ENCODE measurements around the gene CHID1.

Gene CHID1

DNA sequence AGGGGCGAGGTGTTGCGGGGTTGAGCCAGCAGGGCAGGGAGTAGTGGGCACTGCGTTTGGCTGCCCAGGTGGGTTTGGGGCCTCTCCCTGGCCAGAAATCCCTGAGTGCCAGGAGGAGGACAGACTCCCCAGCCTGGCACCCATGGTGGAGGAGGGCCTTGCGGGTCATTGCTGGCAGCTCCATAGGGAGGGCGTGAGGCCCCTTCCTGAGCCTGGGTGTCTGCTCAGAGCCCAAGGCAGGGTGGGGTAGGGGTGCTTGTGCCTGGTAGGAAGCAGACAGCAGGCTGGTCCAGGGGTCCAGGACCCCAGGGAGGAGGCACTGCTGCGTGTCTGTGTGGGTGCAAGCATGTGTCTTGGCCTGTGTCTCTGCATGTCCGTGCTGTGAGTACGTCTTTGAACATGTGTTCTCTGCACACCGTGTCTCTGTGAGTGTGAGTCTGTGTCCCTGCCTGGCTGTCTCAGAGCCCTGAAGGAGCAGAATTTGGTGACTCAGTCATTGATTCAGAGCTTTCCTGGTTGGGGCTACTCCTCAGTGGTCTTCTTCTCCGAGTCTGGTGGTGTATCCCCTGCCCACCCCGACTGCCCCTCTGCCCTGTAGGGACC lies 64.0 kb downstream of the CHID1 start:
- no peaks in the 10 kb centered on the region for H3K9me3 ChIP-seq
- peaks cover 6% of the 10 kb centered on the region for H3K4me1 ChIP-seq
- no peak for DNase-seq (ENCODE audit: low spot score in 2 of 2)
- no peaks in the 10 kb centered on the region for H3K27me3 ChIP-seq (ENCODE audit: low read depth)
- no peak overlapping the region for H3K4me3 ChIP-seq
- in situ Hi-C loops (cut with MboI; ENCODE audit: low sequenced_read_pairs) = no loop called here
- H3K36me3 ChIP-seq (replicated peaks) = peaks cover 9% of the 10 kb centered on the region

DNA sequence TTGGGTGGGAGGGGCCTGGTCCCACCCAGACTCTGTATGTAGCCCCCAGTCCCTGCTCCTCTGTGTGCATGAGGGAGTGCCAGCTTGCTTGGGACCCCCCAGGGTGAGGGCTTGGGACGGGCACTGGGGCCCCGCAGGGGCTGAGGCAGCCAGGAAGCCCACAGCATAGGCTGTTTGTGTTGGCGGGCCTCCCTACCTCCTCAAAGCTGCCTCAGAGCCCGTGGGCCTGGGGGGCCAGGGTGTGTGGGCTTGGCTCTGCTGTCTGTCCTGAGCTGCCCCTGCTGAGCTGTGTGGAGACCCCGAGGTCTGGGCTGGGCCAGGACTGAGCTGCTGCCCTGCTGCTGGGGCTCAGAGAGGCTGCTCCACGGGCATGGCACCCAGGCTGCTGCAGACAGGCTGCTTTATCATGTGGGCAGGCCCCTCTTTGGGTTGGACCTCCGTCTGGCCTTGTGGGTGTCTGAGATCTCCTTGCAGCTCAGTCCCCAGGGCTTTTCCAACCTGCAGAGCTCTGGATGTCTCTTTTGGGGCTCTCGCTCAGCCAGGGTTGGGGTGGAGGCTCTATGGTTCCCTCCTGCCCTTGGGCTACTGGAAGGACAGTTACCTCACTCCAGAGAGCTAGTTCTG lies 64.6 kb downstream of the CHID1 start:
- no peak overlapping the region for H3K4me3 ChIP-seq

DNA sequence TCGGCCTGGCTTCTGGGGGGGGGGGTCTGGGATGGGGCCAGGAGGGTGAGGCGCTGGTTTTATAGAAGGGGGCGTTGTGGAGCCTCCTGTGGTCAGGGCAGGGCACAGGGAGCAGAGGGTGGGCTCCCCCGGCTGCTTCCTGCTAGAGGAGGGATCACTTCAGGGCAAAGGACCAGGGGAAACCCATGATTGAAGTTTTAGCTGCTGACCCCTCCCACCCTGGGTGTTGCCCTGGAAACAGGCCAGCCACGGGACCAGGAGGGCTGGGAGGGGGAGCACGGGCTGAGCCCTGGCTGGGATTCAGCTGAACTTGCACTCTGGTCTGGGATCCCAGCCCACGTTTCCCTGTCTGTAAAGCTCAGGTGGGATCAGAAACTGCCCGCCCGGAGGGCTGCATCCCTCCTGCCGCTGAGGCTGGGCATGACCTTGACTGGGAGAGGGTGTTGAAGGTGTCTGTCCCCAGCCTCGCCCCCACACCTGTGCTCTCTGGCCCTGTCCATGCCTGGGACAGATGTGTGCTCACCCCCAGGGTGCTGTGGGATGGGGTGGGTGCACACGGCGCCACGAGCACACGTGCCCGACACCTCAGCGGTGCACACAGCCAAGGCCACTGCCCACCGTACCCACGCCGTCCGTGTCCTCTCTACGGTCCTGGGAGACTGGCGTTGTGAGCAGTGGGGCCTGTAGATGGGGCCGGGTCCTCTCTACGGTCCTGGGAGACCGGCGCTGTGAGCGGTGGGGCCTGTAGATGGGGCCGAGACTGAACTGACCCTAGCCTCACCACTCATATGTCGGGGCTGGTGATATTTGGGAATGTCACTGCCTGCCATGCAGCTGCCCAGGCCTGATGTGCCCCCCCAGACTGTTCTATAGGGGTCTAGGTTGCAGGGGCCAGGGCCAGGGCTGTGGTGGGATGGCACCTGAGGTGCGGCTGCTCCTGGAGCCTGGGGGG lies 65.6 kb downstream of the CHID1 start:
- no peaks in the 10 kb centered on the region for H3K9me3 ChIP-seq
- peak overlapping the region; percentile 89 for H3K4me3 ChIP-seq
- H3K27me3 ChIP-seq (ENCODE audit: low read depth) = no peaks in the 10 kb centered on the region
- peaks cover 24% of the 10 kb centered on the region for H3K36me3 ChIP-seq (replicated peaks)
- in situ Hi-C loops (cut with MboI; ENCODE audit: low sequenced_read_pairs) = no loop called here
- DNase-seq (ENCODE audit: low spot score in 2 of 2) = peak; percentile 76 to 91
- peaks cover 14% of the 10 kb centered on the region for H3K4me1 ChIP-seq

More for the DNA sequence above, 64.6 kb downstream of the CHID1 start:
- in situ Hi-C loops (cut with MboI; ENCODE audit: low sequenced_read_pairs) = no loop called here
- DNase-seq (ENCODE audit: low spot score in 2 of 2) = no peak
- Histone ChIP-seq H3K9me3 (no peaks in the 10 kb centered on the region), H3K4me1 (peaks cover 11% of the 10 kb centered on the region), H3K27me3 (ENCODE audit: low read depth) (no peaks in the 10 kb centered on the region), H3K36me3 (replicated peaks) (peaks cover 14% of the 10 kb centered on the region)

DNA sequence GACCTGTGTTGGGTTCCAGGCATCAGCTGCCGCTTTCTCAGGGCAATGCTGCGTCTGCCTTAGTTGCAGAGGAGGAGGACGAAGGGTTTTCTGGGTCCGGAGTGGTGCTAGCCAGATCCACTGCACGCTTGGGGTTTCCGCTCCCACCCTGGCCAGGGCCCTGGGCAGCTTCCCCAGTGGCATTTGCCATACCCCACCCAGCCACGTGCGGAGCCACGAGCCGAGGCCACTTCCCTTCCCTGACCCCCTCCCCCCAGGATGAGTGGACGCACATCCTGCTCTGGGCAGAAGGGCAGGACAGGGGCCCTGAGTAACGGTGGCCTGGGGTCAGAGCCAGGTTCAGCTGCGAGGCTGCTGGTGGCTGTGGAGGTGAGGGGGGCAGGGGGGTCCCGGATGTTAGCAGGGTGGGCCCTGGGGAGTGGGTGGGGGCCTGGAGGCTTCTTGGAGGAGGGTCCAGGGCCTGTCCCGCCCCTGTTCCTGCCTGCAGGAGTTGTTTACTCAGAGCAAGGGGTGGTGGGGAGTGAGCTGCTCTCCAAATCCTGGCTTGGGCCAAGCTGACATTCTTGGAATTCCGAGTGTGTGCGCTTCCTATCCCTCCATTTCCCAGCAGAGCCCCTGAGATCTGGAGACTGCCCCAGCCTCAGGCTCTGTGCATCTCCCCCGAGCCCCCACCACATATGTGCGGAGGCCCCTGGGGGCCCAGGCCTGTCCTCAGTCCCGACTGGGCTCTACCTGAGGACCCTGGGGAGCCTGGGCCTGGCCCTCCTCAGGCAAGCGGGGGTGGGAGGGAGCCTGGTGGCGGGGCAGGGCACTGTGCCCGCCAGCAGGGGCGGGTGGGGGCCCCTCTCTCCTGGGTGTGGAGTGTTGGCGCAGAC lies 66.6 kb downstream of the CHID1 start:
- no peaks in the 10 kb centered on the region for H3K9me3 ChIP-seq
- no peaks in the 10 kb centered on the region for H3K27me3 ChIP-seq (ENCODE audit: low read depth)

DNA sequence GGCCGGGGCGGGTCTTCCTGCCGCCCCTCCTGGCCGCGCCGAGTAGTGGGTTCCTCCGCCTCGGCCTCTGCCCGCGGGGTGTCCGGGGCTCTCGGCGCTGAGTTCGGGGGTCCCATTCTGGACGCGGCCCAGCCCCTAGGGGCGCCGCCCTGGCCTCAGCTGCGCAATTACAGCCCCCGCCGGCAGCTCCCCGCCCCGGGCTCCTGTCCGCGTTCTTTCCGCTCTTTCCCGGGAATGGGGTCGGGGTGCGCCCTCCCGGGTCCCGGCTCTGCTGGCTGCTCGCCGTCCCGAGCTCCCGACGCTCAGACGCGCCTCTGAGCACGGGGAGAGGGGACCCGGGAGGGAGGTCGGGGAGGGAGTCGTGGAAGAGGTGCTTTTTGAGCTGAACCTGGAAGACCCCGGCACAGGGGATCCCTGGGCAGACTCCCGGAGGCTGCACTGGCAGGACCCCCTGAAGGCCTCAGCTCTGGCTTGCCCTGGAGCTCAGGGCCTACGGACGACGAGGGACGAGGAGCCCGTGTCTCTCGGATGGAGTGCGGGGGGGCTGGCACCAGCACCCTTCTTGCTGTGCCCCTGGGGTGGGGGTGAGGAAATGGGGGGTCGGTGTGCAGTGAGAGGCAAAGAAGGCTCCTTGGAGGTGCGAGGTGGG lies 67.4 kb downstream of the CHID1 start:
- DNase-seq (ENCODE audit: low spot score in 2 of 2) = peak in 1 of 2 experiments; percentile 45
- in situ Hi-C loops (cut with MboI; ENCODE audit: low sequenced_read_pairs) = no loop called here
- Histone ChIP-seq H3K36me3 (replicated peaks) (peaks cover 37% of the 10 kb centered on the region), H3K9me3 (no peaks in the 10 kb centered on the region), H3K4me1 (peaks cover 14% of the 10 kb centered on the region), H3K27me3 (ENCODE audit: low read depth) (no peaks in the 10 kb centered on the region), H3K4me3 (peak overlapping the region; percentile 89)

More for the DNA sequence above, 66.6 kb downstream of the CHID1 start:
- Histone ChIP-seq H3K4me1 (peaks cover 14% of the 10 kb centered on the region), H3K4me3 (peak overlapping the region; percentile 89), H3K36me3 (replicated peaks) (peaks cover 33% of the 10 kb centered on the region)
- peak; percentile 79 to 89 for DNase-seq (ENCODE audit: low spot score in 2 of 2)
- in situ Hi-C loops (cut with MboI; ENCODE audit: low sequenced_read_pairs) = no loop called here

DNA sequence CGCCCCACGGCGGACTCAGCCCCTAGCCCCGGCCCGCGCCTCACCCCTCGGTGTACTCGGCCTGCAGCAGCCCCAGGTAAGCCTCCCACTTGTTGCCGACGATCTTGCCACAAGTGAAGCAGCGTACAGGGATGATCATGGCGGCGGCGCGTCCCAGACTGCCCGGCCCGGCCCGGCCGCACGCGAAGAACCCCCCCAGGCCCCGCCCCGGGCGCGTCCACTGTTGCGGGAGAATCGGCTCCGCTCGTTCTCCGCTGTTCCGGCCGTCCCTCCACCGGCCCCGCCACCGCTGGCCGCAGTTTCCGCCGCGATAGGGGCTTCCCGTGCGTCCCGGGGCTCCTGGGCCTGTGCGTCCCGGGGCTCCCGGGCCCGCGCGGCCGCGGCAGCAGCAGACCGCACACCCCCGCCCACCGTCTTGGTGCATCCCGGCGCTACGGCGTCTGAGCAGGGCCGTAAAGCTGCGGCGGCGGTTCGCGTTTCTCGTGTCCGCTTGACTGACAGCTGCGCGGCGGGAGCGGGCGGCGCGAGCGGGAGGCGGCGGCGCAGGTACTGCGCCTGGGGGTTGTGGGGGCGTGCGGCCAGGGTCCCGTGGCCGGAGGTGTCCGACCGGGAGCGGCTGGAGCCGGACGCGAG lies 68.1 kb downstream of the CHID1 start, which contains the start of the genes POLR2L and TSPAN4:
Gene POLR2L, minus strand, starts transcription at position 160 of the 633 bp plus-strand sequence. Its CDS starts 21 bp downstream, at position 139.
Gene TSPAN4, plus strand, starts transcription at position 483 of the 633 bp plus-strand sequence. CDS start 7,453 bp downstream, outside the sequence.
- Histone ChIP-seq H3K4me1 (peaks cover 14% of the 10 kb centered on the region), H3K4me3 (peak within 1 kb of the TSS; percentile 89), H3K36me3 (replicated peaks) (peaks cover 43% of the 10 kb centered on the region), H3K9me3 (no peaks in the 10 kb centered on the region), H3K27me3 (ENCODE audit: low read depth) (no peaks in the 10 kb centered on the region)
- peak; percentile 82 to 94 for DNase-seq (ENCODE audit: low spot score in 2 of 2)
- in situ Hi-C loops (cut with MboI; ENCODE audit: low sequenced_read_pairs) = no loop called here

DNA sequence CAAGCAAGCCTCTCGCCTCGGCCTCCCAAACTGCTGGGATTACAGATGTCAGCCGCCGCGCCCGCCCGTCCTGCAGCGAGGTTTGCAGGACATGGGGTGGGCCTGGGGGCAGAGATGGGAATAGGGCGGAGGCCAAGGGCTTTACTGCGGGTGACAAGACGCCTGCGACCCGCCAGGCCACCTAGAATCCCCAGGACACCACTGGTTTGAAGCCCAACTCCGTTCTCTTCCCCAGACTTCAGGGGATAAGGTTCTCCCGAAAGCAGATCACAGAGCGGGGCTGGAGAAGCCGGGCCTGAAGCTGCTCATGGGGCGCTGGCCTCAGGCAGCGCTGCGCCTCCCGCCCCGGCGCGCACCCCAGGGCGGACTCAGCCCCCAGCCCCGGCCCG lies 68.6 kb downstream of the CHID1 start:
- in situ Hi-C loops (cut with MboI; ENCODE audit: low sequenced_read_pairs) = no loop called here
- Histone ChIP-seq H3K4me1 (peaks cover 14% of the 10 kb centered on the region), H3K36me3 (replicated peaks) (peaks cover 48% of the 10 kb centered on the region), H3K4me3 (peak overlapping the region; percentile 89), H3K27me3 (ENCODE audit: low read depth) (no peaks in the 10 kb centered on the region), H3K9me3 (no peaks in the 10 kb centered on the region)
- DNase-seq (ENCODE audit: low spot score in 2 of 2) = no peak

DNA sequence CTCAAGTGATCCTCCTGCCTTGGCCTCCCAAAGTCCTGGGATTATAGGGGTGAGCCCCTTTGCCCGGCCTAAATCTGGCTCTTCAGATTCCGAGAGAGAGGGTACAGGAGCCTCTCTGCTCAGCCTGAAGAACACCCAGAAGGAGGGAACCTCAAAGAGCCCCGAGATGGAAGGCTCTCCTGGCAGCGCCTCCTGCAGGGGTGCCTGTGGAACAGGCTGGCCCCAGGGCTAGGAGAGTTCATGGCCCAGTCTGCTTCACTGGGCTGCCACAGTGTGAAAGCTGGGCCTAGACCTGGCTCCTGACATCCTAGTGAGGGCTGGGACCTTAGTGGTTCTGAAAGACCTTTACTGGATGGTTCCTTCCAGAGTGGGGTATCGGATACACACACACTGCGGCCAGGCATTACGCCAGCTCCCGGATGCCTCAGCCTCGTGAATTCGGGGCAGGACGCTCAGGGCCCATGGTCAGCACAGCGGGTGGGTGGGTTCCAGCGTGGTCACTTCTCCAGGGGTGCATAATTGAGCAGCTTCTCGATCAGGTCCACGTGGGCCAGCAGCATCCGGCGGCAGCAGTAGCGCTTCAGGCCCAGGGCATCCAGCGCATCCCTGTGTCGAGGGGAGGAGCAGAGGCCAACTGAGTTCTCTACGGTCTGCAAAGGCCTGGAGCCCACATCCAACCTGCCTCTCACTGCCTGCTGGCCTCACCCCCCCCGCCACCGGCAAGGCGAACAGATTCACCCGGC lies 70.6 kb downstream of the CHID1 start:
- Histone ChIP-seq H3K4me3 (peak overlapping the region; percentile 89; the same call in 1 of the 2 replicates), H3K36me3 (replicated peaks) (peaks cover 63% of the 10 kb centered on the region), H3K9me3 (no peaks in the 10 kb centered on the region), H3K27me3 (ENCODE audit: low read depth) (no peaks in the 10 kb centered on the region), H3K4me1 (peaks cover 13% of the 10 kb centered on the region)
- in situ Hi-C loops (cut with MboI; ENCODE audit: low sequenced_read_pairs) = no loop called here
- no peak for DNase-seq (ENCODE audit: low spot score in 2 of 2)

DNA sequence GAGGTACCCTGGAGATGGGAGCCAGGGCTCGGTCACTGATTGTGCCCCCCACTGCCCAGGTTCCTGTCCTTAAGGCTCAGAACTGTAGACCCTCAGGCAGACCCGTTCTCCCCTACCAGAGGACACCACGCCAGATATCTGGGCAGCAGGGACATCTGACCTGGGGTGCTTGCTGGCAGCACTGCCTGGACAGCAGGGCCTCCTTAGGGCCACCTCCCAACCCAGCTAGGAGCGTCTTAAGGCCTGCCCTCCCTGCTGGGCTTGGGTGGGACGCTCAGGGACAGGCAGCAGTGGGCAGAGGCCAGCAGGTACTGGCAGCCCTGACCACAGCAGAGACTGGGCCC lies 71.4 kb downstream of the CHID1 start:
- in situ Hi-C loops (cut with MboI; ENCODE audit: low sequenced_read_pairs) = no loop called here
- peaks cover 66% of the 10 kb centered on the region for H3K36me3 ChIP-seq (replicated peaks)
- no peak overlapping the region for H3K4me3 ChIP-seq
- peaks cover 17% of the 10 kb centered on the region for H3K4me1 ChIP-seq
- H3K9me3 ChIP-seq = no peaks in the 10 kb centered on the region
- no peaks in the 10 kb centered on the region for H3K27me3 ChIP-seq (ENCODE audit: low read depth)
- no peak for DNase-seq (ENCODE audit: low spot score in 2 of 2)

DNA sequence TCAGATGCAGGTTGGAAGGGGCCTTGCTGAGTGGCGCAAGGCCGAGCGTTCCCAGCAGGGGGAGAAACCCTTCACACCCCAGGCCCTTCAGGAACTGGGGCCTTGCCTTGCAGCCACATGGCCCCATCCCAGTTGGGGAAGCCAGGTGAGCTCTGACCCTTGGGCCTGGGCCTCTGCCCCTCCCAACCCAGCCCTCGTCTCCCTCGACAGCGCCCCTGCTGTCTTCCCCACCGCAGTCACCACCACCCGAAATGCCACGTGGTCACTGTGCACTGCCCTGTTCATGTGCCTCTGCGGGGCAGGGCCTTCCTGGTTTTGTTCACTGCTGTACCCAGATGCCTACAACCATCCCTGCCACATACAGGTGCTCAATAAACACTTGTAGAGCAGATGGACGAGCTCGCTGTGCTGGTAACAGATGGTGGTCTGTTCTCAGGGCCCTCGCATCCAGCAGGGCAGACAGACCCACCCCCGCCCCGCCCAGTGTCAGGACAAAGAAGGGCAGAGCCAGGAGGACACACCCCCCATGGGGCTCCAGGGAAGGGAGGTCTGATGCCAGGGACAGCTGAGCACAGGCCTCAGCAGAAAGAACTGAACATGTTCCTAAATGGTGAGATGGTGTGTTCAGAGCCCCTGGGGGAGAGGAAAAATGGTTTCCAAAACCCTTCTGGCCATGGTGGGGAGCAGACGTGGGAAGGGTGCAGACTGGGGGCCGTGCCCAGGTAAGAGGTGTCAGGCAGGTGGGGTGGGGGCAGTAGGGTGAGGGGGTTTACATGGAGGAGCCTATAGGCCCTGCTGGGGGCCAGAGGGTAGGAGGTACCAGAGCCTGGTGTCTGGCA lies 72.0 kb downstream of the CHID1 start:
- Histone ChIP-seq H3K4me1 (peaks cover 20% of the 10 kb centered on the region), H3K9me3 (no peaks in the 10 kb centered on the region), H3K27me3 (ENCODE audit: low read depth) (no peaks in the 10 kb centered on the region), H3K4me3 (no peak overlapping the region), H3K36me3 (replicated peaks) (peaks cover 66% of the 10 kb centered on the region)
- in situ Hi-C loops (cut with MboI; ENCODE audit: low sequenced_read_pairs) = no loop called here
- DNase-seq (ENCODE audit: low spot score in 2 of 2) = peak in 1 of 2 experiments; percentile 62

DNA sequence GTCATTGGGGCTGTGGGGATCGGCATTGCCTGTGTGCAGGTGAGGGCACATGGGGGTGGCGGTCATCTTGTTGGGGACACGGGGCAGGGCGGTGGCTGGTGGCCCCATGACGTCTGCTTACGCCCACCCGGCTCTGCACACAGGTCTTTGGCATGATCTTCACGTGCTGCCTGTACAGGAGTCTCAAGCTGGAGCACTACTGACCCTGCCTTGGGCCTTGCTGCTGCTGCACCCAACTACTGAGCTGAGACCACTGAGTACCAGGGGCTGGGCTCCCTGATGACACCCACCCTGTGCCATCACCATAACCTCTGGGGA lies 72.7 kb downstream of the CHID1 start:
- Histone ChIP-seq H3K36me3 (replicated peaks) (peaks cover 66% of the 10 kb centered on the region), H3K4me3 (no peak overlapping the region), H3K9me3 (no peaks in the 10 kb centered on the region), H3K27me3 (ENCODE audit: low read depth) (no peaks in the 10 kb centered on the region), H3K4me1 (peaks cover 21% of the 10 kb centered on the region)
- in situ Hi-C loops (cut with MboI; ENCODE audit: low sequenced_read_pairs) = no loop called here
- no peak for DNase-seq (ENCODE audit: low spot score in 2 of 2)

Data from HAP-1 (cell line).